Upper lobe of left lung (tissue), 4 donors: ENCODE results near the gene KCNC1.

Experiments used
- CTCF ChIP-seq, 6 experiments: fragments of 450-650 bp in 4 of 6; fragments of 200-600 bp in 2 of 6; sonication (generic) in 2 of 6; IDR thresholded peaks; one replicate each; pipeline ENCODE4 v1.5.1; 2016 to 2019; ENCODE audit warnings: antibody characterized with exemption in 6 of 6
- EP300 ChIP-seq, 4 donors: sonication (generic); formaldehyde crosslinking; IDR thresholded peaks; one replicate each; pipeline ENCODE4 v1.5.1; 2017; ENCODE audit warnings: antibody characterized with exemption in 4 of 4, control low read depth in 2 of 4
- POLR2A ChIP-seq, 4 donors: fragments of 450-650 bp; IDR thresholded peaks; one replicate each; pipeline ENCODE4 v1.5.1; 2016 to 2017; ENCODE audit warnings: antibody characterized with exemption in 4 of 4, mild to moderate bottlenecking in 2 of 4
- POLR2AphosphoS5 ChIP-seq, 2 donors: sonication (generic); formaldehyde crosslinking; IDR thresholded peaks; one replicate each; pipeline ENCODE4 v1.5.1; 2017; ENCODE audit warnings: antibody characterized with exemption in 2 of 2

- TF ChIP-seq CTCF (IDR thresholded peaks at IDR 0.05) (no peak), EP300 (IDR thresholded peaks at IDR 0.05) (no peak), POLR2AphosphoS5 (IDR thresholded peaks at IDR 0.05) (no peak), POLR2A (IDR thresholded peaks at IDR 0.05) (no peak)
Observed at GRCh38 chr11:17799147-17799546, 64.6 kb downstream of the KCNC1 start.
